GM18951 (cell line): ENCODE measurements around the gene IQSEC3.
"Not testable (repeated sequence)": the region's sequence is repeated elsewhere in the genome, so short reads cannot be mapped to it uniquely, and the experiment has no call there.

Experiments
- POLR2A ChIP-seq: IDR thresholded peaks from 4 replicates; pipeline ENCODE4 v1.6.1; 2011; ENCODE audit warnings: mild to moderate bottlenecking; ENCODE audit not compliant: insufficient read length, insufficient read depth; ENCODE audit errors: extremely low read depth
- in situ Hi-C: fragments of 300-500 bp; cut with MboI; formaldehyde crosslinking; loops from one replicate; pipeline ENCODE4 v1.12.0; 2022; ENCODE audit warnings: low sequenced_read_pairs, mixed read lengths, inconsistent platforms; ENCODE audit not compliant: unreplicated experiment

Gene IQSEC3

GRCh38 chr12:77101-77719 lies 10.6 kb downstream of the IQSEC3 start:
- in situ Hi-C loops = not testable (repeated sequence)

- in situ Hi-C loops = not testable (repeated sequence)
Observed at GRCh38 chr12:77769-78383, 11.3 kb downstream of the IQSEC3 start.

- in situ Hi-C loops = no loop called here
- TF ChIP-seq POLR2A = no peak
Observed at GRCh38 chr12:78981-79380, 12.4 kb downstream of the IQSEC3 start.

- in situ Hi-C loops = no loop called here
Observed at GRCh38 chr12:80681-81190, 14.2 kb downstream of the IQSEC3 start.

GRCh38 chr12:82740-83139 lies 16.2 kb downstream of the IQSEC3 start:
- in situ Hi-C loops = no loop called here

More at GRCh38 chr12:80681-81190, 14.2 kb downstream of the IQSEC3 start:
- no peak for TF ChIP-seq POLR2A

GRCh38 chr12:84056-84455 lies 17.5 kb downstream of the IQSEC3 start:
- in situ Hi-C loops = no loop called here
- TF ChIP-seq POLR2A = no peak

More at GRCh38 chr12:82740-83139, 16.2 kb downstream of the IQSEC3 start:
- TF ChIP-seq POLR2A = no peak

GRCh38 chr12:85191-85666 lies 18.7 kb downstream of the IQSEC3 start:
- in situ Hi-C loops = no loop called here
- no peak for TF ChIP-seq POLR2A

GRCh38 chr12:87315-87714 lies 20.7 kb downstream of the IQSEC3 start:
- no peak for TF ChIP-seq POLR2A
- in situ Hi-C loops = no loop called here

- TF ChIP-seq POLR2A = no peak
- in situ Hi-C loops = no loop called here
Observed at GRCh38 chr12:87856-88255, 21.3 kb downstream of the IQSEC3 start.

GRCh38 chr12:89653-90052 lies 23.1 kb downstream of the IQSEC3 start:
- in situ Hi-C loops = no loop called here
- no peak for TF ChIP-seq POLR2A

- TF ChIP-seq POLR2A = no peak
- in situ Hi-C loops = no loop called here
Observed at GRCh38 chr12:91213-91612, 24.6 kb downstream of the IQSEC3 start.

GRCh38 chr12:93266-94005 lies 26.9 kb downstream of the IQSEC3 start:
- in situ Hi-C loops = no loop called here
- no peak for TF ChIP-seq POLR2A

GRCh38 chr12:96543-96942 lies 30.0 kb downstream of the IQSEC3 start:
- no peak for TF ChIP-seq POLR2A
- in situ Hi-C loops = no loop called here

GRCh38 chr12:98924-99352 lies 32.4 kb downstream of the IQSEC3 start:
- in situ Hi-C loops = no loop called here
- TF ChIP-seq POLR2A = no peak
